SK-N-MC (cell line): ENCODE measurements around the gene C9orf43.
"Not testable (repeated sequence)": the region's sequence is repeated elsewhere in the genome, so short reads cannot be mapped to it uniquely, and the experiment has no call there.

Source experiments
- DNase-seq: peaks from one replicate; pipeline ENCODE4 v3.0.0-alpha.2; 2011; ENCODE audit warnings: low read depth, low spot score
- H3K27ac ChIP-seq: fragments of 200-600 bp; sonication (generic); 2 replicates; pipeline ENCODE4 v1.5.1; 2016; ENCODE audit warnings: mixed run types
- H3K36me3 ChIP-seq: fragments of 200-600 bp; sonication (generic); 2 replicates; pipeline ENCODE4 v1.6.1; 2017; ENCODE audit warnings: antibody characterized with exemption, low read length, mixed read lengths; ENCODE audit not compliant: insufficient read depth
- H3K4me3 ChIP-seq: fragments of 200-600 bp; sonication (generic); 2 replicates; pipeline ENCODE4 v1.5.1; 2016
- H3K9ac ChIP-seq: fragments of 200-600 bp; sonication (generic); 2 replicates; pipeline ENCODE4 v1.8.0; 2017; ENCODE audit warnings: mixed run types, mixed read lengths; ENCODE audit not compliant: insufficient read length
- H3K9me3 ChIP-seq: fragments of 200-600 bp; sonication (generic); 2 replicates; pipeline ENCODE4 v1.6.1; 2017; ENCODE audit warnings: low read depth, mild to moderate bottlenecking, antibody characterized with exemption, low read length, moderate library complexity, mixed read lengths
- EZH2 ChIP-seq: fragments of 200-600 bp; sonication (generic); IDR thresholded peaks from one replicate; pipeline ENCODE4 v1.6.1; 2017; ENCODE audit warnings: antibody characterized with exemption
- FOXP2 ChIP-seq: optimal IDR thresholded peaks from 2 replicates; pipeline ENCODE3; 2011; ENCODE audit warnings: mild to moderate bottlenecking, moderate library complexity; ENCODE audit not compliant: insufficient read depth; ENCODE audit errors: extremely low read length, control extremely low read depth
- POLR2AphosphoS5 ChIP-seq: IDR thresholded peaks from 2 replicates; pipeline ENCODE4 v1.6.1; 2012; ENCODE audit warnings: mild to moderate bottlenecking, low read depth, low read length, borderline replicate concordance

Gene C9orf43, protein sequence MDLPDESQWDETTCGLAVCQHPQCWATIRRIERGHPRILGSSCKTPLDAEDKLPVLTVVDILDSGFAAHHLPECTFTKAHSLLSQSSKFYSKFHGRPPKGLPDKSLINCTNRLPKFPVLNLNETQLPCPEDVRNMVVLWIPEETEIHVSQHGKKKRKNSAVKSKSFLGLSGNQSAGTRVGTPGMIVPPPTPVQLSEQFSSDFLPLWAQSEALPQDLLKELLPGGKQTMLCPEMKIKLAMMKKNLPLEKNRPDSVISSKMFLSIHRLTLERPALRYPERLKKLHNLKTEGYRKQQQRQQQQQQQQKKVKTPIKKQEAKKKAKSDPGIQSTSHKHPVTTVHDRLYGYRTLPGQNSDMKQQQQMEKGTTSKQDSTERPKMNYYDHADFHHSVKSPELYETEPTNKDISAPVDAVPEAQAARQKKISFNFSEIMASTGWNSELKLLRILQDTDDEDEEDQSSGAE

GRCh38 chr9:113410207-113410864 lies at the start of gene C9orf43, which contains the start of gene POLE3:
TSS of gene C9orf43 (plus strand) at chr9:113410747. CDS start at chr9:113413494, 2,747 bp downstream.
TSS of gene POLE3 (minus strand) at chr9:113410675. CDS start at chr9:113410293, 382 bp downstream.
- H3K9me3 ChIP-seq, result no peaks in the 10 kb centered on the region
- peaks cover 27% of the 10 kb centered on the region for H3K36me3 ChIP-seq
- H3K27ac ChIP-seq, result peak within 1 kb of the TSS; percentile 98
- peak; percentile 79 for DNase-seq
- peak; percentile 70 for TF ChIP-seq FOXP2
- no peak for TF ChIP-seq EZH2
- TF ChIP-seq POLR2AphosphoS5, result peak; percentile 84
- peak within 1 kb of the TSS; percentile 98 for H3K9ac ChIP-seq
- peak within 1 kb of the TSS; percentile 90 for H3K4me3 ChIP-seq

GRCh38 chr9:113361304-113362018 lies 49.1 kb upstream of the C9orf43 start:
- Histone ChIP-seq H3K27ac (no peak overlapping the region), H3K9me3 (no peaks in the 10 kb centered on the region), H3K9ac (no peak overlapping the region), H3K4me3 (no peak overlapping the region), H3K36me3 (no peaks in the 10 kb centered on the region)
- no peak for DNase-seq
- TF ChIP-seq EZH2, result no peak
- TF ChIP-seq FOXP2, result no peak
- no peak for TF ChIP-seq POLR2AphosphoS5

- TF ChIP-seq FOXP2 (no peak), EZH2 (no peak), POLR2AphosphoS5 (no peak)
- no peak overlapping the region for H3K9ac ChIP-seq
Measured at GRCh38 chr9:113363336-113363735, 47.2 kb upstream of the C9orf43 start.

GRCh38 chr9:113364951-113365350 lies 45.6 kb upstream of the C9orf43 start:
- DNase-seq, result no peak
- no peaks in the 10 kb centered on the region for H3K36me3 ChIP-seq
- no peak for TF ChIP-seq EZH2
- no peak for TF ChIP-seq FOXP2
- TF ChIP-seq POLR2AphosphoS5, result no peak
- no peak overlapping the region for H3K4me3 ChIP-seq
- H3K9ac ChIP-seq, result no peak overlapping the region
- no peak overlapping the region for H3K27ac ChIP-seq
- H3K9me3 ChIP-seq, result no peaks in the 10 kb centered on the region

More at GRCh38 chr9:113363336-113363735, 47.2 kb upstream of the C9orf43 start:
- Histone ChIP-seq H3K4me3 (no peak overlapping the region), H3K9me3 (no peaks in the 10 kb centered on the region), H3K27ac (no peak overlapping the region), H3K36me3 (no peaks in the 10 kb centered on the region)
- no peak for DNase-seq

GRCh38 chr9:113365652-113366051 lies 44.9 kb upstream of the C9orf43 start:
- H3K4me3 ChIP-seq, H3K36me3 ChIP-seq, H3K27ac ChIP-seq, H3K9ac ChIP-seq, DNase-seq, H3K9me3 ChIP-seq: not testable (repeated sequence)

DNA sequence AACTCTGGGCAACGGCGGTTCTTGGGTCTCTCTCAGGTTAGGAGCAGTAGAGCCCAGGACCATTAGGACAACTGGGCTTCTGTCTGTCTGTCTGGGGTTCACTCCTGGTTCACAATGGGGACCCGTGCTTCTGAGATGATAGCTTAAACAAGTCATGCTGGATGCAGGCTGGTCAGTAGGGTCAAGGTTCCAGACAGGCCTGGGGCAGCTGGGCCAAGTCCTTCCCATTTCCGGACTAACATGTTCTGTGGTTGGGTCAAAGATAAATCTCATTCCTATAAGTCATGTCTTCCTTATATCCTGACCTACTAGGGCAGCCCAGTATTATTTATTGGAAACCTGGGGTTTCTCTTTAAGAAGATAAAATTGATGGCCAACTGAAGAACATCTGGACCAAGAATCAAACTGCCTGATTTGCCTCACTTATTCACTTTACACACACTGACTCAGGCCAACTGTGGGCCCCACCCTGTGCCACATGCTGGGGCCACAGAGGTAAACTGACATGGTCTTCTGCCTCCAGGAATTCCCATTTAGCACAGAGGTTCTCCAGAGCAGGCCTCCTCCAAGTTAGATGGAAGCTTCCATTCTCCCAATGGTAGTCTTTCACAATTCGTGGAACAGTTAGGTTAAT lies 42.1 kb upstream of the C9orf43 start:
- TF ChIP-seq POLR2AphosphoS5, result no peak
- TF ChIP-seq FOXP2, result no peak
- no peak for TF ChIP-seq EZH2
- Histone ChIP-seq H3K9ac (no peak overlapping the region), H3K36me3 (no peaks in the 10 kb centered on the region), H3K4me3 (no peak overlapping the region), H3K27ac (no peak overlapping the region), H3K9me3 (no peaks in the 10 kb centered on the region)
- no peak for DNase-seq

DNA sequence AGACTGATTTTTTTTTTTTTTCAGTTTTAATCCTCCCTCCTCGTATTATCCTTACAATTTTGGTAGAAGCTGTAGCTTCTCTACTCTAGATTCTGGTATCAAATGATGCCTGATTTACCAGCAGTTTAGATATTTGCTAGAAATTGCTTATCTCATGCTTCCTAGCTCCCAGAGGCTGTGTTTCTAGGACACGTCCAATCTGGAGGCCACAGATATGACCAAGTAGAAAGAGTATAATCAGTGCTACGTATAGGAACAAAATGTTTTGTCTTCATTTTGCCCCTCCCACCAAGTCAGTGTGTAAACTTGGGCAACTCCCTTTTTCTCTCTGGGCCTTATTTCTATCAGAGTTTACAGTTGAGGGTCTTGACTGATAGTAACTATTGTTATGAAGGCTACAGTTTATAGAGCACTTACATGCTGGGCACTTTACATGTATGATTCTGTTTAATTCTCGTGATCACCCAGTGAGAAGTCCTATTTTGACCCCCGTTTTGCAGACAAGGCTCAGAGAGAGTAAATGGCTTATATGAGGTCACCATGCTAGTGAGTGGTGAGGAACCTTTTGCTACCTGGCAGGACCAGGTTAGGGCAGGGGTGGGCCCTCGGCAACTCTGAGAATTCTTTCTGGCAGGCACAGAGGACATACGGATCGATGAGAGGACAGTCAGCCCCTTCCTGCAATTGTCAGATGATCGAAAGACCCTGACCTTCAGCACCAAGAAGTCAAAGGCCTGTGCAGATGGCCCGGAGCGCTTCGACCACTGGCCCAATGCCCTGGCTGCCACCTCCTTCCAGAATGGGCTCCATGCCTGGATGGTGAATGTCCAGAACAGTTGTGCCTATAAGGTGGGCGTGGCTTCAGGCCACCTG lies 41.3 kb upstream of the C9orf43 start:
- H3K27ac ChIP-seq, result no peak overlapping the region
- TF ChIP-seq POLR2AphosphoS5 (no peak), FOXP2 (no peak), EZH2 (no peak)
- no peaks in the 10 kb centered on the region for H3K36me3 ChIP-seq
- H3K4me3 ChIP-seq, result no peak overlapping the region
- no peak for DNase-seq
- no peaks in the 10 kb centered on the region for H3K9me3 ChIP-seq
- H3K9ac ChIP-seq, result no peak overlapping the region

- no peaks in the 10 kb centered on the region for H3K9me3 ChIP-seq
- H3K9ac ChIP-seq, result no peak overlapping the region
- no peak overlapping the region for H3K27ac ChIP-seq
- no peaks in the 10 kb centered on the region for H3K36me3 ChIP-seq
- no peak overlapping the region for H3K4me3 ChIP-seq
- TF ChIP-seq FOXP2 (no peak), POLR2AphosphoS5 (no peak), EZH2 (no peak)
- DNase-seq, result no peak
Measured at GRCh38 chr9:113369855-113370140, 40.7 kb upstream of the C9orf43 start.
